GM18511 (cell line): ENCODE results near the gene PISD.
"Not testable (repeated sequence)": the region's sequence is repeated elsewhere in the genome, so short reads cannot be mapped to it uniquely, and the experiment has no call there.

Source experiments
- ATAC-seq: cut with Tn5 transposase; IDR thresholded peaks from one replicate; pipeline ENCODE4 v1.9.1; 2021; ENCODE audit warnings: mild to moderate bottlenecking, moderate library complexity; ENCODE audit not compliant: unreplicated experiment

Gene PISD

DNA sequence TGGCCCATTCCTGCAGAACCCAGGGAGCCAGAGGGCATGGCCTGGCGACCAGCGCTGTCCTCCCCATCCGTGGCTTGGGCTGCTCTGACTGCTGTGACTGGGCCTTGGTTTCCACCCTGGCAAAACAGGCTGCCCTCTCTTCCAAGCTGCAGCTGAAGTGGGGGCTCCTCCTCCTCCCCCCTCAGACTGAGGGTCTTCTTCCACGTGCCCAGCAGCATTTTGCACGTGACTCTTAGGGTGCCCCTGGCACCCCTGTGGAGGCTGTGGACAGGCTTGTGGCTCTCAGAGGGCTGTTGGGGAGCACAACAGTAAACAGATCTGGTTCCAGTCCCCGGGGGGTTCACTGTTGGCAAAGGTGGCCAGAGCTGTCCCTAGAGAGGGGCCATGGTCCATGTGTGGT is 51.4 kb downstream of the PISD start:
- ATAC-seq: no peak

- ATAC-seq: no peak
Measured at GRCh38 chr22:31609716-31610115, 52.3 kb downstream of the PISD start.

- no peak for ATAC-seq
Measured at GRCh38 chr22:31607696-31608095, 54.3 kb downstream of the PISD start.

DNA sequence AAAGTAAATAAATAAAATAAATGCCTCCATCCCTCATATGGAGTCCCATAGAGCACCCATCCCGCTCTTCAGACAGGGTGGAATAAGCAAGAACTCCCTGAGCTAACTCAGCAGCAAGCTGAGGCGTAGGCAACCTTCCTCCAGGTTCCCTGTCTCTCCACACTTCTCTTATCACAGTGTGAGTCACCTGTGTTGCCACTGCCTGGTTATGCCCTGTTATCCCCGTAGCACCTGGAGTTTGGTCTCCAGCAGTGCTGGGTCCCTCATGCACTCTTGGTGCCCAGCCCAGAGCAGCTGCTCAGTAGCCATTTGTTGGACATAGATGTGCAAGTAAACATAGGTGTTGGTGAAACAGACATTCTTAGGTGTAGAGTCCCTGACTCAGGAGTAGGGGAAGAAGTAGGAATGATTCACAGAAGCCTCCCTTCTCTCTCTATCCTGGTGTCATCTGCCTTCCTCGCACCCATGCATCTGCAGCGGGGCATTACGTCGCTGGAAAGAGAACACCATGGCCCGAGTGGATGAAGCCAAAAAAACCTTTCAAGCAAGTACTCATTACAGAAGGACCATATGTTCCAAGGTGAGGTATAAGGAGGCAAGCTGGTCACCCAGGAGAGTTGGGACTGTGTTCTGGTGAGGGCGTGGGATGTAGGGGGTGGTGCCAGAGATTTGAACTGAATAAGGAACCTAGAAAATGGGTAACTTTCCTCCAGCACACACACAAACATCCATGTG is 56.0 kb downstream of the PISD start:
- ATAC-seq: no peak

DNA sequence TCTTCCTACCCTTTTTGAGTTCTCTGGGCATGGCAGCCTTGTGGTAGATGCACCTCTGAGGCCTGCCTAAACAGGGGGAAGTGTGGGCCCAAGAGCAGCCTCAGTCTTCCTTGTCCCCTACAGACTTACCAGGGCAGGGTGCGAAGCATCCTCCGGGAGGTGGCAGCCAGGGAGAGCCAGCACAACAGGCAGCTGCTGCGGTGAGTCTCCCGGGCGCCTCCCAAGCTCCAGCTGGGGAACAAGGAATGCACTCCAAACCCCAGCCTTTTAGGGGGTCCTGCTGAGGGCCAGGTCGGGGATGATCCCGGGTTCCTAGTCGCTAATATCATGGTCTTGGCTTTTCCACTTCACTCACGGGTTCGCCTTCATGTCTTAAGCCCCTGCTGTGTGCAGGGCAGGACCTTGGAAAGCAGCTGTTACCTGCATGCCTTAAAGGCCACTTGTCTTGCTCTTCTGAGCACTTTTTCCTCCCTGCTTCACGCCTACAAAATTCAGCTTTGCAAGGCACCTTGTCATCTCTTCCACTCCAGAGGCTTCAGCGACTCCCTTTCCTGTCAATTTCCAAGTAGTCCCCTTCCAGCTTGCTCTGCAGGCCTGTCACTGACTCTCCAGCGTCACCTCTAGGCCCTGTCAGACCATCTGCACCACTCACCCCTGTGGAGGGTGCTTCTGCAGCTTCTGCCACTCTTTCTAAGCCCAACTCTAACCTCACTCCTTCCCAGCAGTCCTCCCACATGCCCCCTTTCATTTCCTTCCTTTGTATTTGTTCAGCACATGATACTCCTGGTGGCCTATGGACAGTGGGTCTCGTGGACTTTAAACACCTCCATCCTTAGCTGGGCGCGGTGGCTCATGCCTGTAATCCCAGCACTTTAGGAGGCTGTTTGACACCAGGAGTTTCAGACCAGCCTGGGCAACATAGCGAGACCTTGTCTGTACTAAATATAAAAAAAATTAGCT is 57.0 kb downstream of the PISD start:
- no peak for ATAC-seq

DNA sequence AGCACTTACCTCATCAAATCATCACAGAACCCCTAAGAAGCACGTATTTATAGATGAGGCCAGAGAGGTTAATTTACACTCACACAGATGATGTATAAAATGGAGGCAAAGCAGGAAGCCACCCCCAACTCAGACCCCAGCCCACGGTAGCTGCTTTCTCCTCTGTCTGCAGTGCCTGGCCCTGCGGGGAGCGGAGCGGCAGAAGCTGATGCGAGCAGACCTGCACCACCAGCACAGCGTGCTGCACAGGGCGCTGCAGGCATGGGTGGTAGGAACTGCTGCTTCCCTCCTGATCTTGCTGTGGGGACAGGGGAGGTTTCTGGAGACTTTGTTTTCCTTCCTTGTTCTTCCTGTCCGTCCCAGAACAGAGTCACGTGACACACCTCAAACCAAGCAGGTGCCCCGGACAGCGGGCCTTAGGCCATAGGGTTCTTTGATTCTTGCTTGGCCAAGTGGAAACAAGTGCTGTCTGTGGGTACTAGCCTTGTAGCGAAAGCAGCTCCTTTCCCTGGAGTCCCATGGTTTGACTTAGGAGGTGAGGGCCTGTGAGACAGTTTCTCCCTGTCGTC is 57.8 kb downstream of the PISD start:
- no peak for ATAC-seq

GRCh38 chr22:31603574-31603973 is 58.4 kb downstream of the PISD start:
- ATAC-seq: no peak

- ATAC-seq: no peak
Measured at GRCh38 chr22:31603081-31603525, 58.9 kb downstream of the PISD start.

- no peak for ATAC-seq
Measured at GRCh38 chr22:31602259-31602952, 59.6 kb downstream of the PISD start.

DNA sequence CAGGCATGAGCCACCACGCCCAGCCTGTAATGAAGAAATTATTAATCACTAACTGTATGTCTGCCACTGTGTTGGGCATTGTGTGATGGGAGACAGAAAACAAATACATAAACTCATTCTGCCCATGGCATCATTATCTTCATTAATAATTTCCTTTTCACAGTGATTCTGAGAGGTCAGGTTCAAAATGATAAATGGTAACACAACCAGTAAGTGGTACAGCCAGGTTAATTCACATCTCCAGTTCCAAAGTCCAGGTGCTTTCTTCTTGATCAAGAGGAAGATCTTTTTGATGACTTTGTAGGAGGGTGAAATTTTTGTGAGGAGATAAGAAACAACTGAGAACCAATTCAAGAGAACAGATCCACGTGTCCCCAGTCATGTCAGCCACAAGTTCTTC is 66.7 kb downstream of the PISD start:
- ATAC-seq: no peak

GRCh38 chr22:31590161-31590560 is 71.9 kb downstream of the PISD start:
- not testable (repeated sequence) for ATAC-seq

DNA sequence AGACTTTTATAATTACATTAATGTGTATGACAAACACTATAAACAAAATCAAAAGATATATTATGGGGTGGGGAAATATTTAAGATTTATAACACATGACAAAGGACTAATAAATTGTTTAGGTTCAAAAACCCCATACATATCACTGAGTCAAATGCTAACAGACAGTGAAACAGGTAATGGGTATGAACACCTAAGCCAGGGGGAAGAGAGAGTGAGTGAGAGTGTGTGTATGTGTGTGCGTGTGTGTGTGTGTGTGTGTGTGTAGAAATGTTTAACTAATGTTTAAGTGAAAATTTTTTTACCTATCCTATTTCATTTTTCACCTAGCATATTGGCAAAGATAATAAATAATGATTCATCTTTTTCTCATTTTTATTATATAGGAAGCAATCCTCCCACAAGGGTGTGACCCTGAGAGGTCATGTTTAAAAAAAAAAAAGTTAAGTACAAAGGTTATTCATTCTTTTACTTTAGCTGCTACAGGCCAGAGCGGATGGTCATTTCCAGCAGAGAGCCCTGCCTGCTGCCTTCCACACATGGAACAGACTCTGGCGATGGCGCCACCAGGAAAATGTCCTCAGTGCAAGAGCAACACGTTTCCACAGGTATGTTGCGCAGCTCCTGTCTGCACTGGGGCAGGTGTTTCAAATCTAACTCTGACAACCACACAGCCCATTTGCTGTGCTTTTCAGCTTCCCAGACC is 72.9 kb downstream of the PISD start:
- no peak for ATAC-seq

DNA sequence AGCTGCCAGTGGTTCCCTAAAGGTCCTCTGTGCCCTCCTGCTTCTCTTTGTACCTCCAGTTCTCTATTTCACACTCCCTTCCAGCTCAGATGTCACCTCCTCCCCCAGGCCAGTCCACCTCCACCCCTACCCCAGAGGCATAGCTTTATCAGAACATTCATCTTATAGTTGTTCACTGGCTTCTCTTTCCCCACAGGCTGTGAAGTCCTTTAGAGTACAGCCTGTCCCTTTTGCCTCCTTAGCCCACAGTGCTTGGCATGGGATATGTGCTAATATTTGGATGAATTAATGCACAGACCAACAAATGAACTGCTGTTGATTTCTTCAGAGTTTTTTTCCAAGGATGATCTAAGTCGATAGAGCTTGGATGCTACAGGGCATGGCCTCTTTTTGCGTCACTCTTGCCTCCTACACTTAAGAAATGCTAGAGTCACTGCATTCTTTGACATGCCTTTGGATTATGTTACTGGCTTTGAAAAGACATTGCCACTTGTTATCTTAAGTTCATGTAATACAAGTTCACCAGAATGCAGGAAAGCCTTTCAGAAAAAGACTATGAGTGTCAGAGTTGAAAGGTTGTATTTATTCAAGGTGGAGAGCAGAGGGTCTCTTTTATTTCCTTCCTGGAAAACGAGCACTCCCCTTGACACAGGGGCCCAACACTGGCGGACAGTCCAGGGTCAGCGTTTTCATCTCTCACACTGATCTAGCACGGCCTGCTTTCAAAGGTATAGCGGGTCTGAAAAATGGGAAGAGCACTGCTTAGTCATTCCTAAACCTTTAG is 75.7 kb downstream of the PISD start:
- ATAC-seq: no peak

DNA sequence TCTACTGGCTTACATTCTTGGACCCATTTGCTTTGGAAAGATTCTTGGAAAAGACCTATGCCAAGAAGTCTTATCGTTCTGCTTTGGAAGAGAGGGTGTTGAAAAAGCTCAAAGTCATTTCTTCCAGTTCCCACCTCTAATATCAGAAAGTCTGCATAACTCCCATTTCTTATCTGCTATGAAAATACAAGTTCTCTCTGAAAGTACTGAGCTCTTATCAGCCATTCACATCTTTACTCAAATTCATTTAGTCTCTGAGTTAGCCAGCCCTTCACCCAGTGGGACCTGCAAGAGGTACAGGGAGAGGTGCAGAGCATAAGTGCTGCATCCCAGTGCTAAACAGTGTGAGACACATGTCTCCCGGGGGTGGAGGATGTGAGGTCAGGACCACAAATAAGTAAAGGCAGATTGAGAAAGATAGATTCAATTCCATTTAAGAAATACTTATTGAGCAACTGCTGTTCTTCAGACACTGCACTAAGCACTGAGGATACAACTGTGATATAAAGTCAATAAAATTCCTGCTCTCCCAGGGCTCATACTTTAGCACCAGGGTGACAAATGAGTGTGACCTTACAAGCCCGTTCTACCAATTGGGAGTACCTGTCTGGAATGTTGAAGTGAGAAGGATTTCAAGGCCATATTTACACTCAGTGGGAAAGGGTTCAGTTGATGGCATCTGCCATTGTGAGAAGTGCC is 76.7 kb downstream of the PISD start:
- ATAC-seq: no peak

- ATAC-seq: no peak
Measured at GRCh38 chr22:31584804-31585160, 77.2 kb downstream of the PISD start.

DNA sequence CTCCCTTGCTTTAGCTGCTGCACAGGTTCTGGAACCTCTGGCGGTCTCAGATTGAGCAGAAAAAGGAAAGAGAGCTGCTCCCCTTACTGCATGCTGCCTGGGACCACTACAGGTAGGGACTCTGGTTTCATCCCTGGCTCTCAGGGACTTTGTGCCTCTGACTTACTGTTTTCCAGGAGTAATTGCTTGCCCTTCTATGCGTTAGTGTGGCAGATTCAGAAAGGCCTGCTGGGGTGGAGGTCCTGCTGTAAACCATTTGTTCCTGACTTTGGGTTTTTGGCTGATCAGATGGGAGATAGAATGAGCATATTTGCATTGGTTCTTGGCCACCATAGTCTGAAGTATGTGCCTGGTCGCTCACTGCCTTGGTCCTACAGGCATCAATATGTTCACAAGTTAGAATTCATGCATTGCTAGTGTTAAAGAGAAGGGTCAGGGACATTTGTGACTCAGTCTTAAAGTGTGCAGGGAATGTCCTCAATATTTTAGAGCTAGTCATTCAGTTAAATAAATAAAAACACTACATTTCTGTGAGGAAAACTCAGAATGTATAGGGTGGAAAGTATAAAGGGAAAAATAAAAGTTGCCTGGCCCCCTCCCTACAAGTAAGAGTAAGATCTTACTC is 78.0 kb downstream of the PISD start:
- ATAC-seq: no peak

DNA sequence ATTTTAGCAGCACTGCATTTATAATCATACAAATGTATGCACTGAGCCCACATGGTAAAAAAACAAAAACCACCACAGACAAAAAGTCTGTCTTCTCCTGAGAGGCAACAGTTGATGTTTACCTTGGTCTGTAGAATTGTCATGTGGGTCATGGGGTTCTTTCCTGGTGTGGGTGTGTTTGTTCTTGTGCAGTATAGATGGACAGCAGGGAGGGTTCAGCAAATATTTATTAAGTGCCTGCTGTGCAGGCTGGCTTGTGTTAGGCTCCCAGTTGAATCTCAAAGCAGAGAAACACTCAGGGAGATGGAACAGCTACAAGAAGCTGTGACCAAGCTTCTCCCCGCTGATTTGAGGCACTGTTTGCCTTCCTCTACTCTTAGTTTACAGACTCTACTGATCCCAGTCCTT is 82.2 kb downstream of the PISD start:
- no peak for ATAC-seq

GRCh38 chr22:31578171-31578570 is 83.8 kb downstream of the PISD start:
- no peak for ATAC-seq

GRCh38 chr22:31577711-31578110 is 84.3 kb downstream of the PISD start:
- no peak for ATAC-seq
